OCI-LY7 (cell line): ENCODE measurements around the gene GSTM1. TPM values are rescaled to one million over a fixed set of nuclear protein-coding genes. Genes with fewer than 3 reads are reported as not detected.
"Not testable (repeated sequence)": the region's sequence is repeated elsewhere in the genome, so short reads cannot be mapped to it uniquely, and the experiment has no call there.

Experiments used
- BruUV-seq: library from RNA; stranded (reverse); fragments of 400-500 nt; replicated peaks from 2 replicates; lab custom pipeline; 2021; lab: Mats Ljungman, UMichigan
- CTCF ChIA-PET: fragments of 300-600 bp; sonication (Branson Sonifier 250); formaldehyde crosslinking; loops from one replicate; lab custom pipeline; 2022; ENCODE audit warnings: antibody characterized with exemption; ENCODE audit not compliant: unreplicated experiment; lab: Charles Lee
- POLR2A ChIA-PET: fragments of 300-600 bp; sonication (Branson Sonifier 250); formaldehyde crosslinking; loops from one replicate; lab custom pipeline; 2022; ENCODE audit warnings: antibody characterized with exemption; lab: Charles Lee
- DNase-seq: peaks from one replicate; pipeline ENCODE4 v3.0.0-alpha.2; 2015; ENCODE audit warnings: low spot score
- H2AFZ ChIP-seq: fragments of 200-600 bp; sonication (generic), shearing (Covaris generic); 2 replicates; pipeline ENCODE4 v1.6.1; 2014; ENCODE audit warnings: mild to moderate bottlenecking, antibody characterized with exemption, low read length, moderate library complexity
- H3K27ac ChIP-seq: fragments of 200-600 bp; sonication (generic); 2 replicates; pipeline ENCODE4 v1.5.1; 2014; ENCODE audit warnings: mixed run types, low read depth, mild to moderate bottlenecking, moderate library complexity, low read length, inconsistent platforms; ENCODE audit not compliant: poor library complexity, severe bottlenecking
- H3K36me3 ChIP-seq: fragments of 200-600 bp; sonication (generic); 2 replicates; pipeline ENCODE4 v1.6.1; 2014; ENCODE audit warnings: mild to moderate bottlenecking, antibody characterized with exemption, low read length, moderate library complexity, mixed read lengths; ENCODE audit not compliant: insufficient read depth
- H3K4me1 ChIP-seq: fragments of 200-600 bp; sonication (generic); 2 replicates; pipeline ENCODE4 v1.5.1; 2014; ENCODE audit warnings: mild to moderate bottlenecking, low read length; ENCODE audit not compliant: insufficient read depth, poor library complexity, severe bottlenecking
- H3K4me2 ChIP-seq: fragments of 200-600 bp; sonication (generic); 2 replicates; pipeline ENCODE4 v1.6.1; 2014; ENCODE audit warnings: mild to moderate bottlenecking, low read length
- H3K4me3 ChIP-seq: fragments of 200-600 bp; sonication (generic); 2 replicates; pipeline ENCODE4 v1.5.1; 2014; ENCODE audit warnings: mild to moderate bottlenecking, low read depth, low read length; ENCODE audit not compliant: poor library complexity, severe bottlenecking
- H3K79me2 ChIP-seq: fragments of 200-600 bp; sonication (generic); 2 replicates; pipeline ENCODE4 v1.6.1; 2016; ENCODE audit warnings: low read depth, mild to moderate bottlenecking, low read length, moderate library complexity, mixed read lengths; ENCODE audit not compliant: insufficient read depth
- H3K9me2 ChIP-seq: fragments of 200-600 bp; sonication (generic); 2 replicates; pipeline ENCODE4 v1.6.1; 2016; ENCODE audit warnings: mild to moderate bottlenecking, low read length, mixed read lengths; ENCODE audit not compliant: insufficient read depth
- H3K9me3 ChIP-seq: fragments of 200-600 bp; sonication (generic); 2 replicates; pipeline ENCODE4 v1.6.1; 2014; ENCODE audit warnings: mild to moderate bottlenecking, mixed run types, low read length, mixed read lengths
- H4K20me1 ChIP-seq: fragments of 200-600 bp; sonication (generic); 2 replicates; pipeline ENCODE4 v1.6.1; 2014; ENCODE audit warnings: mild to moderate bottlenecking, antibody characterized with exemption, low read length, moderate library complexity, mixed read lengths; ENCODE audit not compliant: insufficient read depth
- CTCF ChIP-seq: fragments of 200-600 bp; sonication (generic); conservative IDR thresholded peaks from 2 replicates; pipeline ENCODE4 v1.5.1; 2014; ENCODE audit warnings: mild to moderate bottlenecking, antibody characterized with exemption, low read length, moderate library complexity, mixed read lengths
- EZH2phosphoT487 ChIP-seq: fragments of 200-600 bp; sonication (generic); IDR thresholded peaks from 2 replicates; pipeline ENCODE4 v1.6.1; 2018; ENCODE audit warnings: low read depth, borderline replicate concordance, mild to moderate bottlenecking, mixed run types, antibody characterized with exemption, low read length, moderate library complexity, mixed read lengths
- intact Hi-C: fragments of 100-400 bp; cut with micrococcal nuclease; formaldehyde crosslinking; loops from one replicate; pipeline ENCODE4 v1.10.0; 2022; ENCODE audit not compliant: unreplicated experiment
- total RNA-seq, 2 experiments: library from RNA; depleted of rRNA in 1 of 2; stranded (reverse); fragments of >200 nt in 1 of 2; shearing (Covaris generic) in 1 of 2; gene quantifications; 2 replicates each; pipeline ENCODE4 v1.2.3, GENCODE V29; 2014 to 2022

The GSTM1 gene
- total RNA-seq, 2 experiments from 2014 or later, result not detected

GRCh38 chr1:109659145-109659544 lies 28.5 kb upstream of the GSTM1 start:
- DNase-seq, result no peak
- TF ChIP-seq CTCF (no peak), EZH2phosphoT487 (no peak)
- no peaks in the 10 kb centered on the region for H3K9me2 ChIP-seq
- BruUV-seq, result no TSS peak
- peaks cover 9% of the 10 kb centered on the region for H3K4me1 ChIP-seq
- no peak overlapping the region for H3K4me2 ChIP-seq
- H4K20me1 ChIP-seq, result no peaks in the 10 kb centered on the region
- H3K9me3 ChIP-seq, result no peaks in the 10 kb centered on the region
- no peaks in the 10 kb centered on the region for H3K36me3 ChIP-seq
- ChIA-PET CTCF (no interaction called here), POLR2A (no interaction called here)
- no peak overlapping the region for H3K4me3 ChIP-seq
- H2AFZ ChIP-seq, result no peak overlapping the region
- intact Hi-C loops, result no loop called here
- no peaks in the 10 kb centered on the region for H3K79me2 ChIP-seq
- H3K27ac ChIP-seq, result no peak overlapping the region

- ChIA-PET POLR2A (no interaction called here), CTCF (no interaction called here)
- H3K9me2 ChIP-seq, result no peaks in the 10 kb centered on the region
- H2AFZ ChIP-seq, result no peak overlapping the region
- H3K4me1 ChIP-seq, result peaks cover 9% of the 10 kb centered on the region
- no peak for TF ChIP-seq CTCF
- no peak for TF ChIP-seq EZH2phosphoT487
- H3K9me3 ChIP-seq, result no peaks in the 10 kb centered on the region
- H3K79me2 ChIP-seq, result no peaks in the 10 kb centered on the region
- no peaks in the 10 kb centered on the region for H3K36me3 ChIP-seq
- H4K20me1 ChIP-seq, result no peaks in the 10 kb centered on the region
- intact Hi-C loops, result no loop called here
- H3K4me2 ChIP-seq, result no peak overlapping the region
- no peak overlapping the region for H3K4me3 ChIP-seq
- DNase-seq, result no peak
- no peak overlapping the region for H3K27ac ChIP-seq
- no TSS peak for BruUV-seq
Measured at GRCh38 chr1:109659997-109660690, 27.5 kb upstream of the GSTM1 start.

- H3K4me3 ChIP-seq, H3K79me2 ChIP-seq, BruUV-seq, H3K9me3 ChIP-seq, H3K9me2 ChIP-seq, H2AFZ ChIP-seq, intact Hi-C loops, H3K4me1 ChIP-seq, H3K27ac ChIP-seq, DNase-seq, H3K4me2 ChIP-seq, CTCF ChIA-PET, H3K36me3 ChIP-seq, H4K20me1 ChIP-seq: not testable (repeated sequence)
- POLR2A ChIA-PET, result interaction anchor here (0.5 kb wide), 1 partner anchor 418 kb away, joined by 3 read pairs; no protein-coding TSS in a partner anchor
Measured at GRCh38 chr1:109660691-109661026, 27.0 kb upstream of the GSTM1 start.
